Esophagus squamous epithelium (tissue), 4 donors: ENCODE results near the gene LDAH.

Source experiments
- CTCF ChIP-seq, 6 experiments: fragments of 450-650 bp in 4 of 6; fragments of 200-600 bp in 2 of 6; sonication (generic) in 2 of 6; IDR thresholded peaks; one replicate each; pipeline ENCODE4 v1.5.1; 2016 to 2019; ENCODE audit warnings: antibody characterized with exemption in 6 of 6, mild to moderate bottlenecking in 4 of 6, moderate library complexity in 4 of 6
- POLR2A ChIP-seq, 4 donors: fragments of 450-650 bp; IDR thresholded peaks; one replicate each; pipeline ENCODE4 v1.6.1; 2017; ENCODE audit warnings: antibody characterized with exemption in 4 of 4, mild to moderate bottlenecking in 4 of 4, moderate library complexity in 3 of 4

DNA sequence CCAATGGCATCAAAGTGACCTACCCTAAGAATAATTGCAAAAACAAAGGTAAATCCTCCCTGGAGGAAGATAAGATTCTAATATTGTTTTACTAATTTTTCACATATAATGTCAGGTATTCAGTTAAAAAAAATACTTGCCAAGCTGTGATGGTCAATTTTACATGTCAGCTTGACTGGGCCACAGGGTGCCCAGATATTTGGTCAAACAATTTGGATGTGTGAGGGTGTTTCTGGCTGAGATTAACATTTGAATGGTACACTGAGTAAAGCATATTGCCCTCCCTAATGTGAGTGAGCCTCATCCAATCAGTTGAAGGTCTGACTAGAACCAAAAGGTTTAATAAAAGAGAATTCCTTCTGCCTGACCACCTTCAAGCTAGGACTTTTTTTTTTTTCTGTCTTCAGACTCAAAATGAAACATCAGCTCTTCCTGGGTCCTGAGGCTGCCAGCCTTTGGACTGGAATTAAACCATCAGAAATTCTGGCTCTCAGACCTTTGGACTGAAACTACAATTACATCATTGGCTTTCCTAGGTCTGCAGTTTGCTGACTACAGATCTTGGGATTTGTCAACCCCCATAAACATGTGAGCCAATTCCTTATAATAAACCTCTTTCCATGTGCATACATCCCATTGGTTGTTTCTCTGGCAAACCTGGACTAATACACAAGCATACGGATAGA, 65.4 kb downstream of the LDAH start:
- TF ChIP-seq POLR2A (IDR thresholded peaks at IDR 0.05) (no peak), CTCF (IDR thresholded peaks at IDR 0.05) (no peak)
